Measurements from ENCODE around the gene FOXP2. TPM values are rescaled to one million over a fixed set of nuclear protein-coding genes. Genes with fewer than 3 reads are reported as not detected.
A peak's percentile ranks its signal among the peaks of the same experiment; 100 is the strongest.

The FOXP2 gene
- total and polyA plus RNA-seq, 4 donors, result 1.2 to 7.4 (median 5.7) TPM

DNA sequence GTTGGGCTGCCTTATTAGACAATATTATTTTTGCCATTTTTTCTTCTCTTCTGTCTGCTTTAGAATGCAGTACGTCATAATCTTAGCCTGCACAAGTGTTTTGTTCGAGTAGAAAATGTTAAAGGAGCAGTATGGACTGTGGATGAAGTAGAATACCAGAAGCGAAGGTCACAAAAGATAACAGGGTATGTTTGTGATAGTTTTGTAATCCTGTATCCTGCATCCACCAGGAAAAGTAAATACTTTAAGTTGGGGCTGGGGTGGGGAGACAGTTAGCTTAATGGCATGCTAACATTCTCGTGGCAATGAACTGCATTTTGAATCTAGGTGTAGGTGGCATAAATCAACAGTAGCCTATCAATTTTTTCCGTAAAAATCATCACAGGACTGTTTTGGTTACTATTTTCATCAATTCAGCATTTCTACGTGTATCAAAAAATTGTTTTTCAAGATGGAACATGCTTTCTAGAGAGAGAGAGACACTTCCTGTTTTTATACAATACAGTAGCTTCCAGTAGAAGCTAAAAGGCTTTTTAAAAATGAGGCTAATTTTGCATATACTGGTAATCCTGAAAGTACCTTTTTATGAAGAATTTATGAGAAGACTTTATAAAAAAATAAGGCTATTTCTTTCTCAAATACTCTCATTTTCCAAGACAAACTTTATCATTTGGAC lies 247.5 kb downstream of the FOXP2 start:
- H3K27ac ChIP-seq (ENCODE audit: low read depth in 1 of 2, low read length in 2 of 2), result no peak overlapping the region
- WGBS, result 39% methylated on average over 6 of the region's 6 CpGs
- no peak for DNase-seq (ENCODE audit: low spot score)
- peaks cover 0 to 9% (median 4%) of the 10 kb centered on the region in 4 donors for H3K4me1 ChIP-seq (ENCODE audit: control insufficient read depth in 4 of 4, insufficient read depth in 4 of 4, low read length in 3 of 4)
- no peak overlapping the region for H3K4me3 ChIP-seq (ENCODE audit: low read depth in 1 of 3, low read length in 3 of 3)
- TF ChIP-seq RAD21 (IDR thresholded peaks at IDR 0.05) (peak in 1 of 2 donors; percentile 28), SP1 (IDR thresholded peaks at IDR 0.05) (peak; percentile 20), YY1 (IDR thresholded peaks at IDR 0.05) (peak; percentile 36), HNF4G (IDR thresholded peaks at IDR 0.05) (no peak), RXRA (IDR thresholded peaks at IDR 0.05) (peak in 1 of 2 donors; percentile 26), FOXA2 (IDR thresholded peaks at IDR 0.05) (peak; percentile 14), NR2F2 (IDR thresholded peaks at IDR 0.05) (no peak), HNF4A (conservative IDR thresholded peaks at IDR 0.05) (peak; percentile 33 to 48)
- TF ChIP-seq, protein P1, sequence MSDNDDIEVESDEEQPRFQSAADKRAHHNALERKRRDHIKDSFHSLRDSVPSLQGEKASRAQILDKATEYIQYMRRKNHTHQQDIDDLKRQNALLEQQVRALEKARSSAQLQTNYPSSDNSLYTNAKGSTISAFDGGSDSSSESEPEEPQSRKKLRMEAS (IDR thresholded peaks at IDR 0.05), result peak; percentile 9
- no peaks in the 10 kb centered on the region for H3K27me3 ChIP-seq (ENCODE audit: control insufficient read depth in 4 of 4, insufficient read depth in 4 of 4, low read length in 3 of 4)
- no peaks in the 10 kb centered on the region for H3K36me3 ChIP-seq (ENCODE audit: control insufficient read depth in 4 of 4, insufficient read depth in 3 of 4, low read depth in 1 of 4, low read length in 3 of 4)
- no peak overlapping the region for H3K9ac ChIP-seq (ENCODE audit: low read depth in 1 of 2, low read length in 2 of 2)
- H3K9me3 ChIP-seq (ENCODE audit: control insufficient read depth in 4 of 4, low read length in 3 of 4), result no peaks in the 10 kb centered on the region

- TF ChIP-seq GABPA (IDR thresholded peaks at IDR 0.05 in 1 of 2, conservative IDR thresholded peaks at IDR 0.05 in 1 of 2), result no peak
- TF ChIP-seq, protein P2, sequence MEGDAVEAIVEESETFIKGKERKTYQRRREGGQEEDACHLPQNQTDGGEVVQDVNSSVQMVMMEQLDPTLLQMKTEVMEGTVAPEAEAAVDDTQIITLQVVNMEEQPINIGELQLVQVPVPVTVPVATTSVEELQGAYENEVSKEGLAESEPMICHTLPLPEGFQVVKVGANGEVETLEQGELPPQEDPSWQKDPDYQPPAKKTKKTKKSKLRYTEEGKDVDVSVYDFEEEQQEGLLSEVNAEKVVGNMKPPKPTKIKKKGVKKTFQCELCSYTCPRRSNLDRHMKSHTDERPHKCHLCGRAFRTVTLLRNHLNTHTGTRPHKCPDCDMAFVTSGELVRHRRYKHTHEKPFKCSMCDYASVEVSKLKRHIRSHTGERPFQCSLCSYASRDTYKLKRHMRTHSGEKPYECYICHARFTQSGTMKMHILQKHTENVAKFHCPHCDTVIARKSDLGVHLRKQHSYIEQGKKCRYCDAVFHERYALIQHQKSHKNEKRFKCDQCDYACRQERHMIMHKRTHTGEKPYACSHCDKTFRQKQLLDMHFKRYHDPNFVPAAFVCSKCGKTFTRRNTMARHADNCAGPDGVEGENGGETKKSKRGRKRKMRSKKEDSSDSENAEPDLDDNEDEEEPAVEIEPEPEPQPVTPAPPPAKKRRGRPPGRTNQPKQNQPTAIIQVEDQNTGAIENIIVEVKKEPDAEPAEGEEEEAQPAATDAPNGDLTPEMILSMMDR (IDR thresholded peaks at IDR 0.05; ENCODE audit: low read depth, low read length, missing input control), result peak; percentile 41
- TF ChIP-seq HNF4G (IDR thresholded peaks at IDR 0.05), result no peak
- TF ChIP-seq RAD21 (IDR thresholded peaks at IDR 0.05), result peak; percentile 66 to 74
- Histone ChIP-seq H3K9me3 (ENCODE audit: control insufficient read depth in 4 of 4, low read length in 3 of 4) (no peaks in the 10 kb centered on the region), H3K4me3 (ENCODE audit: low read depth in 1 of 3, low read length in 3 of 3) (no peak overlapping the region), H3K4me1 (ENCODE audit: control insufficient read depth in 4 of 4, insufficient read depth in 4 of 4, low read length in 3 of 4) (peaks cover 0 to 9% (median 4%) of the 10 kb centered on the region in 4 donors), H3K36me3 (ENCODE audit: control insufficient read depth in 4 of 4, insufficient read depth in 3 of 4, low read depth in 1 of 4, low read length in 3 of 4) (peaks cover 0 to 2% (median 0%) of the 10 kb centered on the region in 4 donors), H3K27me3 (ENCODE audit: control insufficient read depth in 4 of 4, insufficient read depth in 4 of 4, low read length in 3 of 4) (no peaks in the 10 kb centered on the region), H3K9ac (ENCODE audit: low read depth in 1 of 2, low read length in 2 of 2) (no peak overlapping the region), H3K27ac (ENCODE audit: low read depth in 1 of 2, low read length in 2 of 2) (no peak overlapping the region)
- DNase-seq (ENCODE audit: low spot score), result no peak
- WGBS, result 62% methylated on average over 1 of the region's 1 CpG
Observed at GRCh38 chr7:114663502-114663901, 248.9 kb downstream of the FOXP2 start.

DNA sequence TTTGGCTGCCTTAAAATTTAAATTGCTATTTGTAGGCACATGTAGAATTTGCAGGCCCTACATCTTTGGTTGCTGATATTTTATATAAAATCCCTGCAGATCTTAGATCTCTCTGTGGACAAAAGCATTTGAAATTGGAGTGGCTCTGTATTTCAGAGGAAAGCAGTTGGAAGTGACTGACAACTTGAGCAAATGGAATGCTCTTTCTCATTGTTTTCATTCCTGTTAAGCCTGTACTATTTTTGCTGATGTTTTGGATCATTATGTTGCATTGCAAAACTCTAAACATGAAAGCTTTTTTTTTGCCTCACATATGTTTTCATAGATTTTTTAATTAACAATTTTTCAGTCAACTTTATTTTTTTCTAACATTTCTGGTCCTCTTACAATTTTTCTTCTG lies 256.1 kb downstream of the FOXP2 start:
- Histone ChIP-seq H3K27ac (ENCODE audit: low read depth in 1 of 2, low read length in 2 of 2) (no peak overlapping the region), H3K9ac (ENCODE audit: low read depth in 1 of 2, low read length in 2 of 2) (no peak overlapping the region), H3K27me3 (ENCODE audit: control insufficient read depth in 4 of 4, insufficient read depth in 4 of 4, low read length in 3 of 4) (no peaks in the 10 kb centered on the region), H3K4me1 (ENCODE audit: control insufficient read depth in 4 of 4, insufficient read depth in 4 of 4, low read length in 3 of 4) (no peaks in the 10 kb centered on the region), H3K36me3 (ENCODE audit: control insufficient read depth in 4 of 4, insufficient read depth in 3 of 4, low read depth in 1 of 4, low read length in 3 of 4) (peaks cover 0 to 3% (median 0%) of the 10 kb centered on the region in 4 donors), H3K9me3 (ENCODE audit: control insufficient read depth in 4 of 4, low read length in 3 of 4) (no peaks in the 10 kb centered on the region), H3K4me3 (ENCODE audit: low read depth in 1 of 3, low read length in 3 of 3) (no peak overlapping the region)
- TF ChIP-seq RXRA (IDR thresholded peaks at IDR 0.05) (no peak), RAD21 (IDR thresholded peaks at IDR 0.05) (no peak), REST (IDR thresholded peaks at IDR 0.05) (no peak)
- DNase-seq (ENCODE audit: low spot score), result no peak
